Embryonic facial prominence (tissue), 1 donor: ENCODE results near the gene SYNE3.

Experiments
- DNase-seq: peaks from one replicate; pipeline ENCODE4 v3.0.0-alpha.2; 2016; ENCODE audit errors: extremely low spot score

The SYNE3 gene, protein sequence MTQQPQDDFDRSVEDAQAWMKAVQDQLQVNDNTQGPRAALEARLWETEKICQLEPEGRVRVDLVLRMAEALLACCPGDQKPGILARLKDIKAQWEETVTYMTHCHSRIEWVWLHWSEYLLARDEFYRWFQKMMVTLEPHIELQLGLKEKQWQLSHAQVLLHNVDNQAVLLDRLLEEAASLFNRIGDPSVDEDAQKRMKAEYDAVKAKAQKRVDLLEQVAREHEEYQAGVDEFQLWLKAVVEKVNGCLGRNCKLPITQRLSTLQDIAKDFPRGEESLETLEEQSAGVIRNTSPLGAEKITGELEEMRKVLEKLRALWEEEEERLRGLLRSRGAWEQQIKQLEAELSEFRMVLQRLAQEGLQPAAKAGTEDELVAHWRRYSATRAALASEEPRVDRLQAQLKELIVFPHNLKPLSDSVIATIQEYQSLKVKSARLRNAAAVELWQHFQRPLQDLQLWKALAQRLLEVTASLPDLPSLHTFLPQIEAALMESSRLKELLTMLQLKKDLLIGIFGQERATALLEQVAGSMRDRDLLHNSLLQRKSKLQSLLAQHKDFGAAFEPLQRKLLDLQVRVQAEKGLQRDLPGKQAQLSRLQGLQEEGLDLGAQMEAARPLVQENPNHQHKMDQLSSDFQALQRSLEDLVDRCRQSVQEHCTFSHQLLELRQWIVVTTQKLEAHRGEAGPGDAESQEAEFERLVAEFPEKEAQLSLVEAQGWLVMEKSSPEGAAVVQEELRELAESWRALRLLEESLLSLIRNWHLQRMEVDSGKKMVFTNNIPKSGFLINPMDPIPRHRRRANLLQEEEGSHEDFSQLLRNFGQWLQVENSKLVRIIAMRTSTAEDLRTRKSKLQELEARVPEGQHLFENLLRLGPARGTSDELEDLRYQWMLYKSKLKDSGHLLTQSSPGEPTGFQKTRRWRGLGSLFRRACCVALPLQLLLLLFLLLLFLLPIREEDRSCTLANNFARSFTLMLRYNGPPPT

GRCh38 chr14:95516554-95517181 lies at the start of gene SYNE3:
SYNE3 (minus strand) TSS chr14:95516650; CDS start chr14:95475821, 40,829 bp downstream.
- DNase-seq, result no peak

DNA sequence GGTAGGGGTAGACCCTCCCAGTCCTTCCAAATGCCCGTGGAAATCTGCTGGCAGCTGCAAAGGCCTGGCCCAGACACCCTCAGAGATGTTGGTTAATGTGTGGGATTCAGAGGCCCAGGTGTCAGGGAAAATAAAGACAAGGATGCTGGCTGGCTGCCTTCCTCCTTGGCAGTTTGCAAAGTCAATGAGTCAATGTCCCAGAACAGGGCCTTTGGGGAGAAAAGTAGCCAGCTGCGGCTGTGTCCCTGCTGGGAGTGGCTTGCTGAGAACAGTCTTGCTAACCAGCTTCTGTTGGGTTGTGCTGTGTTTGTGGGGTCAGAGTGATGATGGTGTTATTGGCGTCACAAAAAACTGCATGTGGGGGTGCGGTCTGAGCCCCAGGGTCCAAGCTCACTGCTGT lies 47.6 kb upstream of the SYNE3 start:
- DNase-seq, result no peak

GRCh38 chr14:95562892-95563685 lies 46.6 kb upstream of the SYNE3 start:
- no peak for DNase-seq

DNA sequence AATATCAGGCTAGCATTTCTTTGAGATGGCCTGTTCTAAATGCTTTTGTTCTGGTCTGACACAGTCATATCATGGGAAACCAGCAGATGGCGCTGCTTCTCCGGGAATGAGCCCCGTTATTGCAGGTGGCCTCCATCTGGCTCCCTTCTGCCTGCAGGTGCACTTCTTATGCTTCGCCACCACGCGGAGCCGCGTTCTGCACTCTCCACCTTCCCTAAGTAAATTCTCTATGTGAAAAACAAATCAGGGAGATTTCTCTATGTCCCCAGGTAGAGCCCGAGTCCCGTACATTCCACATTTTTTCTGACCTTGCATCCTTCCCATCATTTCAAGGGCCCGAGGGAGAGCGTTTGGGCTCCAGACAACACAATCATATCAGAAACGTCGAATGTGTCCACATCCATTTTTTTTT lies 44.6 kb upstream of the SYNE3 start:
- peak; percentile 81 for DNase-seq

- no peak for DNase-seq
Observed at GRCh38 chr14:95559203-95559602, 42.8 kb upstream of the SYNE3 start.

- DNase-seq, result no peak
Observed at GRCh38 chr14:95557832-95558231, 41.4 kb upstream of the SYNE3 start.

GRCh38 chr14:95557291-95557690 lies 40.8 kb upstream of the SYNE3 start:
- DNase-seq, result no peak

GRCh38 chr14:95555053-95555452 lies 38.6 kb upstream of the SYNE3 start:
- no peak for DNase-seq

DNA sequence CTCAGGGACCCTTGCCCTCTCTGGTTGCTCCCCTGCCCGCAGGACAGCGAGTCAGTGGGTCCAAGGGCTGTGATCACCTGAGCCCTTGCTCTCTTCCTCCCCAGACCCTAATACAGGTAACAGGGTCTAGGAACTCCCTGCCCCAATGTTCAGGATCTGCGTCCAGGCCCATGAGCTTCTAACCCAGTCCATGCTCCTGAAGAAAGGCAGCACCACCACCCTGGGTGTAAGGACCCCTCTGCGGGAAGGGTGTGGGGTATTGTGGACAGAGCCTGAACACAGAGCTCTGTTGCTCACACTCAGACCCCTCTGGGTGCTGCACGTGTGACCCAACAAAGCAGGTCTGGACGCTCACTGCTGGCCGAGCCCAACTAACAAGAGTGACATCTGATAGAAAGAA lies 36.7 kb upstream of the SYNE3 start:
- DNase-seq, result no peak

DNA sequence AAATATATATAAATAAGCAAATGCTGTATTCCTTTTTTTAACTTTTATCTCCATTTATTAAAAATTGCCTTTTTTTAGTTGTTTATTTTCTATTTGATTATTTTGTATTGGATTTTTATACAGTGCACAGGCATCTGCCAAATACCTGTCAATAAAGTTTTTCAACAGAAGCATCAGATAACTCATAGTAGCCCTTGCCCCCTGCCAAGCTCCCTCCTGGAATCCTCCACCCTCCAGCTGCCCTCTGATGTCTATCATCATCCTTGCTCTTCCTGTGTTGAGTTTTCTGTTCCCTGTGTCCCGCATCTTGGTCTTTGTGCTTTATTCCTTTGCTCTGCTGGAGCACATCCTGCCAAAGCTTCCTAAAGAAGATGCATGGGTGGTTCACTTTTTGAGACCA lies 35.0 kb upstream of the SYNE3 start:
- DNase-seq, result no peak

DNA sequence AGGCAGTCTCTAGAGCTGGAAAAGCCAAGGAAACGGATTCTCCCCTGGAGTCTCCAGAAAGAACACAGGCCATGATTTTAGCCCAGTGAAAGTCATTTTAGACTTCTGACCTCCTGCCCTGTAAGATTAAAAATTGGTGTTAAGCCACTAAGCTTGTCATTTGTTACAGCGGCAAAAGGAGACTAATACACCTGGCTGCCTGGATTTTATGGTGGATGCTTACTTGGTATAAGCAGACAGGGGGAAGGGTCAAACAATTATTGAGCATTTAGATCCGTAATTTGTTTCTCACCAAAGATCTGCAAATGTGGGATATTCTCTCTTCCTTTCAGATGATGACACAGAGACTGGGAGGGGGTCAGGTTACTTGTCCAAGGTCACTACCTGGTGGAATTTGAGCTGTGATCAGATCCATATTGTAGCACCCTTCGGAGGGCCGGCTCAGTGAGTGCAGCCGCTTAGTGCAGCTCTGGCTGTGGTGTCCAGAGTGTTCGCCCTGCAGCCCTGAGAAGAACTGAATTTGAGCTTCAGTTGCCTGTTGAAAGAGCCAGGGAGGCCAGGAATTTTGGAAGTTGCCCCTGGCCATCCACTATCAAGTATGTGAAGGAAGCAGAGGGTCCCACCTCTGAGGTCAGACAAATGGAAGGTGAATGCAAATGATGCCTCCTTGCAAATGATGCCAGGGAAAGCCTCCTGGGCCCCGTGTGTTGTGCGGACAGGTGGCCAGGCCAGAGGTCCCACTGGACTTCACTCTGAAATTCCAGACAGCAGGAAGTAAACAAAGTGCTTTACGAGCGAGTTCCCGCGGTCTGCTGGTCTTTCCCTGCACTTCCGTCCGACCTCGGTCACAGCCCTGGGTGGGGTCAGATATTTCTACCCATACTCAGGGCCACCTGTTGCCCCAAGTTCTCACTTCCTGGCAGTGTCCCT lies 33.5 kb upstream of the SYNE3 start:
- no peak for DNase-seq

DNA sequence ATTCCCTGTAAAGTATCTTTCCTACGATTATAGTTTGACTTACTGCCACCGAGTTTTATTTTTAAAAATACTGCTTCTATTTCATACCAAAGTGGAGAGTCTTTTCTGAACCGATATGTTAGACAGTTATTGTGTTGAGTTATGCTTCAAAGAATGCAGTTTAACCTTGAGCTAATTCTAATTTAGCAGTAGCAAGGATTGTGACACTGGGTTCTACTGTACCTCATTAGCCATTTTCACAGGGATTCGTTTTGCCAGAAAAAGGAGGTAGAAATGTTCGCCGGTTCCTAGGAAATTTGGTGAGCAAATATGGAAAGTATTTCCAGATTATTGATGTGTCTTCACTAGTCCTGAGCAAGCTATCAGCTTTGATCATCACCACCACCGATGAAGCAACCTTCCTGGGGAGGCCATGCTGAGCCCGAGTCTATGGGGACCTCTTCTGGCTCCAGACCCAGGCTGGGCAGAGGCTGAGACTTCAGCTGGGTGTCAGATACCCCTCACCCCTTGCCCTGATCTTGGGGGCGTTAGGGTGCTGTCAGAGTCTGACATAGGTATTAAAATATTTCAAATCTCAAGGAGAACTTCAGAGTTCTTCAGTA lies 32.0 kb upstream of the SYNE3 start:
- no peak for DNase-seq

DNA sequence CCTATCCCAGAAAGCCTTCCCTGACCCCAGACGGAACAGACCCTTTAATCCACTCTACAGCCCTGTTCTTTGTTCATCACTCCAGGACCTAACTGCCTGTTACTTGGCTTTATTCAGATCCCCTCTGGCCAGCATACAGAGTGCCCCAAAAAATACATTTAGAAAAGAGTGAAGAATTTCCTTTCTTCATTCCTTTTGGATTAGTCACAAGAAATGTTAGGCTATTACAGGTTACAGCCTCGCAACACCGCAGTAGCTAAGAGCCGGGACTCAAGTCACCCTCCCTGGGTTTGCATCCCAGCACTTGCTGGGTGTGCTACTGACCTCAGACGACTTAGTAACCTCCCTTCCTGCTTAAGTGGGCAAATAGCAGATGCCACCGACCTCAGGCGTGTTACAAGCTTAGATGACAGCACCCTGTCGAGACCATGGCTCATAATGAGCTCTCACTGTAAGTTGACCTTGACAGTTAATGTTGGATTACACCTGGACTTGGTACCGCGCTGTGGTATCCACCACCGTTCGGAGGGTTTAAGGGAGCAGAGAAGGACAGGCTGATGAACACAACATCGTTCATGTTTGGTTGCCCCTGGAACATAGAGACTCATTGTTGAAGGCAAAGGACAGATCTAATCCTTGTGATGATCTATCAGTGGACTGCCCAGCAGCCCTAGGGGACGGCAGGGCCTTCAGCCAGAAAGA lies 31.3 kb upstream of the SYNE3 start:
- no peak for DNase-seq

DNA sequence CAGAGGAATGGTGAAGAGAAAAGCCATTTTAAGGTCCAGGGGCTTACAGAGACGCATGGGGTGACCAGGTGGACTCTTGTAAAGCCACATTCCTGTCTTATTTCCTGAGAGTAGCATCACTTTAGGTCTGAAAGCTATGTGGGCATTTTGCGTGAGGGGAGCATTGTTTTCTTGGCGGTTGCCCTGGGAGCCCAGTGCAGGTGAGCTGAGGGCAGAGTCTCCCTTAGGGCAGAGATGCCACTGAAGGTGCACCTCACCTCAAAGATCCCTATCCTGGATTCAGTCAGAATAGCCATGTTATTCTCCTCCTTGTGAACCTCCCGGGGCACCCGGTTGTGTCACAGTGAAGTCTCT lies 30.8 kb upstream of the SYNE3 start:
- no peak for DNase-seq

GRCh38 chr14:95545515-95546168 lies 29.2 kb upstream of the SYNE3 start:
- no peak for DNase-seq

DNA sequence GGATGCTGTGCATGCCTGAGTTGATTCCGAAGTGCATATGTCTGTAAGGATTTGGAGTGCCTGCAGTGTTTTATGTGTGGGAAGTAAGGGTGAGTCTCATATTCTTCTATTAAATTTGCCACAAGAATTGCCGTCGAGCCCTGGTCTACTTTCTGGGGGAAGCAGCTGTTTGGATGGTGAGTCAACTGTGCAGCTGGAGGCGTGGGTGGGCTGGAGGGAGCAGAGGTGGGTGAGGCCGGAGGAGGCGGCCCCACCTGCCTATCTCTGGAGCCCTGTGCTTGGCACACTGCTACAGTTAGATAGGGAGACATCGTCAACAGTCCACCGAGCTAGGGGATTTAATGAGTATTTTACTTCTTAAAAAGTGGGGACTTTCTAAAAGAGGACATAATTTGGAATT lies 28.1 kb upstream of the SYNE3 start:
- DNase-seq, result no peak

DNA sequence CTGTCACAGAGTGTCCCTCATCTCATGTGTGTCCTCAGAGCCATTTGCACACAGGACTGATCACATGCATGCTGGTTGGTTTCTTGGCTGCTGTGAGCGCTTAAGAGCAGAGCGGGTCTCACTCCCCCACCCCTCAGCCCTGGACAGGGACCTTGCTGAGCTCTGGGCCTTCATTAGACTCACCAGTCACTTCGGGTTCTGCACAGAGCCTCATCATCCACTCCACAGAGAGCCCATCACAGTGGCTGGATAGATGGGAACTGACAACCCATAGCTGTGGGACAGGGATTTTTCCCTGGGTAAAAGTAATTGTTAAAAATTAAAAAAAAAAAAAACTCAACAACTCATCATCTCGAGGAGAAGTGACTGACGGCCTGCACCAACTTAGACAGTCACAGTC lies 26.6 kb upstream of the SYNE3 start:
- DNase-seq, result no peak
